ENCODE results near the gene DYSF. TPM values are rescaled to one million over a fixed set of nuclear protein-coding genes. Genes with fewer than 3 reads are reported as not detected.

The DYSF gene
- total RNA-seq, 4 donors from 2014 or later, result 17.4 to 40.7 (median 18.5) TPM

- Histone ChIP-seq H3K27me3 (no peaks in the 10 kb centered on the region), H3K4me3 (no peak overlapping the region), H3K9me3 (no peaks in the 10 kb centered on the region), H3K36me3 (no peaks in the 10 kb centered on the region), H3K4me1 (peaks cover 2 to 13% (median 9%) of the 10 kb centered on the region in 4 donors), H3K27ac (replicated peaks in 1 of 4) (no peak overlapping the region)
- intact Hi-C loops (cut with DNase I), result no loop called here
- peak; percentile 75 for DNase-seq (ENCODE audit: extremely low spot score)
- TF ChIP-seq EP300 (IDR thresholded peaks at IDR 0.05) (no peak), POLR2A (IDR thresholded peaks at IDR 0.05; ENCODE audit: low read depth) (no peak), CTCF (IDR thresholded peaks at IDR 0.05) (no peak), POLR2AphosphoS5 (IDR thresholded peaks at IDR 0.05) (no peak)
- 100% methylated on average over 1 of the region's 5 CpGs for WGBS
Observed at GRCh38 chr2:71620851-71621251, 167.5 kb downstream of the DYSF start.

- Histone ChIP-seq H3K27ac (replicated peaks in 1 of 4) (no peak overlapping the region), H3K9me3 (no peaks in the 10 kb centered on the region), H3K36me3 (peaks cover 0 to 3% (median 0%) of the 10 kb centered on the region in 4 donors), H3K27me3 (no peaks in the 10 kb centered on the region), H3K4me1 (peaks cover 0 to 3% (median 2%) of the 10 kb centered on the region in 4 donors), H3K4me3 (no peak overlapping the region)
- DNase-seq (ENCODE audit: extremely low spot score), result no peak
- intact Hi-C loops (cut with DNase I), result no loop called here
- TF ChIP-seq POLR2AphosphoS5 (IDR thresholded peaks at IDR 0.05), result no peak
- TF ChIP-seq POLR2A (IDR thresholded peaks at IDR 0.05; ENCODE audit: low read depth), result no peak
- no peak for TF ChIP-seq EP300 (IDR thresholded peaks at IDR 0.05)
- no peak for TF ChIP-seq CTCF (IDR thresholded peaks at IDR 0.05)
Observed at GRCh38 chr2:71629273-71629672, 175.9 kb downstream of the DYSF start.

GRCh38 chr2:71629771-71630453, 176.6 kb downstream of the DYSF start:
- no peak for TF ChIP-seq POLR2A (IDR thresholded peaks at IDR 0.05; ENCODE audit: low read depth)
- TF ChIP-seq POLR2AphosphoS5 (IDR thresholded peaks at IDR 0.05), result no peak
- TF ChIP-seq CTCF (IDR thresholded peaks at IDR 0.05), result no peak
- TF ChIP-seq EP300 (IDR thresholded peaks at IDR 0.05), result no peak
- Histone ChIP-seq H3K27me3 (no peaks in the 10 kb centered on the region), H3K4me3 (no peak overlapping the region), H3K4me1 (peaks cover 0 to 3% (median 2%) of the 10 kb centered on the region in 4 donors), H3K9me3 (no peaks in the 10 kb centered on the region), H3K36me3 (peaks cover 0 to 3% (median 0%) of the 10 kb centered on the region in 4 donors), H3K27ac (replicated peaks in 1 of 4) (no peak overlapping the region)
- DNase-seq (ENCODE audit: extremely low spot score), result peak; percentile 70
- intact Hi-C loops (cut with DNase I), result no loop called here
- WGBS, result 82% methylated on average over 2 of the region's 2 CpGs

- H3K27ac ChIP-seq (replicated peaks in 1 of 4), result no peak overlapping the region
- no peaks in the 10 kb centered on the region for H3K9me3 ChIP-seq
- H3K27me3 ChIP-seq, result no peaks in the 10 kb centered on the region
- H3K4me3 ChIP-seq, result no peak overlapping the region
- H3K4me1 ChIP-seq, result peaks cover 0 to 3% (median 2%) of the 10 kb centered on the region in 4 donors
- H3K36me3 ChIP-seq, result peaks cover 0 to 3% (median 0%) of the 10 kb centered on the region in 4 donors
- WGBS, result 90% methylated on average over 2 of the region's 2 CpGs
- TF ChIP-seq CTCF (IDR thresholded peaks at IDR 0.05), result no peak
- TF ChIP-seq EP300 (IDR thresholded peaks at IDR 0.05), result no peak
- no peak for TF ChIP-seq POLR2AphosphoS5 (IDR thresholded peaks at IDR 0.05)
- TF ChIP-seq POLR2A (IDR thresholded peaks at IDR 0.05; ENCODE audit: low read depth), result no peak
- DNase-seq (ENCODE audit: extremely low spot score), result no peak
- intact Hi-C loops (cut with DNase I), result no loop called here
Observed at GRCh38 chr2:71630454-71631328, 177.3 kb downstream of the DYSF start.
